Suprapubic skin (tissue), 4 donors: ENCODE results near the gene INS. TPM values are rescaled to one million over a fixed set of nuclear protein-coding genes. Genes with fewer than 3 reads are reported as not detected.
A peak's percentile ranks its signal among the peaks of the same experiment; 100 is the strongest.

Experiments
- DNase-seq, 2 donors: peaks; one replicate each; pipeline ENCODE4 v3.0.0-alpha.2; 2019; ENCODE audit warnings: low spot score in 2 of 2
- H3K27ac ChIP-seq: fragments of 200-600 bp; sonication (generic); one replicate; pipeline ENCODE4 v1.5.1; 2019
- H3K27me3 ChIP-seq: fragments of 200-600 bp; sonication (generic); one replicate; pipeline ENCODE4 v1.5.1; 2019
- H3K36me3 ChIP-seq: fragments of 200-600 bp; sonication (generic); one replicate; pipeline ENCODE4 v1.5.1; 2019
- H3K4me1 ChIP-seq: fragments of 200-600 bp; sonication (generic); one replicate; pipeline ENCODE4 v1.5.1; 2019
- H3K4me3 ChIP-seq: fragments of 200-600 bp; sonication (generic); one replicate; pipeline ENCODE4 v1.5.1; 2019; ENCODE audit warnings: mild to moderate bottlenecking
- H3K9me3 ChIP-seq: fragments of 200-600 bp; sonication (generic); one replicate; pipeline ENCODE4 v1.5.1; 2019
- CTCF ChIP-seq, 2 donors: fragments of 200-600 bp in 1 of 2; fragments of 450-650 bp in 1 of 2; sonication (generic) in 1 of 2; IDR thresholded peaks; one replicate each; pipeline ENCODE4 v1.5.1; 2016 to 2019; ENCODE audit warnings: antibody characterized with exemption in 2 of 2, mild to moderate bottlenecking in 1 of 2, moderate library complexity in 1 of 2
- EP300 ChIP-seq: sonication (generic); formaldehyde crosslinking; IDR thresholded peaks from one replicate; pipeline ENCODE4 v1.6.1; 2017; ENCODE audit warnings: antibody characterized with exemption
- POLR2A ChIP-seq, 2 donors: fragments of 450-650 bp; IDR thresholded peaks; one replicate each; pipeline ENCODE4 v1.6.1; 2017; ENCODE audit warnings: antibody characterized with exemption in 2 of 2, mild to moderate bottlenecking in 2 of 2, moderate library complexity in 2 of 2
- POLR2AphosphoS5 ChIP-seq, 3 donors: sonication (generic); formaldehyde crosslinking; IDR thresholded peaks; one replicate each; pipeline ENCODE4 v1.6.1; 2017; ENCODE audit warnings: antibody characterized with exemption in 3 of 3
- WGBS: methylation state at CpG from one replicate; pipeline ENCODE4 v1.1.5; 2018; 5-methylcytosine and 5-hydroxymethylcytosine counted together
- total RNA-seq, 4 donors: library from RNA; depleted of rRNA; stranded (reverse); fragments of >200 nt; gene quantifications; one replicate each; pipeline ENCODE4 v1.1.0, GENCODE V29; 2016

The INS gene
- total RNA-seq, 4 donors from 2014 or later: not detected

GRCh38 chr11:2156416-2157182, 4.4 kb downstream of the INS start:
- no peaks in the 10 kb centered on the region for H3K9me3 ChIP-seq
- DNase-seq: peak in 1 of 2 donors; percentile 80
- no peak overlapping the region for H3K27ac ChIP-seq
- H3K36me3 ChIP-seq: no peaks in the 10 kb centered on the region
- H3K27me3 ChIP-seq: peaks cover 51% of the 10 kb centered on the region
- TF ChIP-seq CTCF (IDR thresholded peaks at IDR 0.05) (peak; percentile 35 to 78), EP300 (no peak)
- no peak overlapping the region for H3K4me3 ChIP-seq
- peaks cover 4% of the 10 kb centered on the region for H3K4me1 ChIP-seq
- WGBS: 56% methylated on average over 8 of the region's 19 CpGs

- 80% methylated on average over 8 of the region's 29 CpGs for WGBS
- Histone ChIP-seq H3K9me3 (no peaks in the 10 kb centered on the region), H3K36me3 (no peaks in the 10 kb centered on the region), H3K27me3 (peaks cover 49% of the 10 kb centered on the region), H3K4me1 (peaks cover 5% of the 10 kb centered on the region), H3K4me3 (no peak overlapping the region), H3K27ac (no peak overlapping the region)
- TF ChIP-seq POLR2AphosphoS5 (IDR thresholded peaks at IDR 0.05) (no peak), CTCF (IDR thresholded peaks at IDR 0.05) (no peak), EP300 (no peak), POLR2A (IDR thresholded peaks at IDR 0.05) (no peak)
- no peak for DNase-seq
These were observed 5.5 kb downstream of the INS start for GRCh38 chr11:2155511-2155910.

DNA sequence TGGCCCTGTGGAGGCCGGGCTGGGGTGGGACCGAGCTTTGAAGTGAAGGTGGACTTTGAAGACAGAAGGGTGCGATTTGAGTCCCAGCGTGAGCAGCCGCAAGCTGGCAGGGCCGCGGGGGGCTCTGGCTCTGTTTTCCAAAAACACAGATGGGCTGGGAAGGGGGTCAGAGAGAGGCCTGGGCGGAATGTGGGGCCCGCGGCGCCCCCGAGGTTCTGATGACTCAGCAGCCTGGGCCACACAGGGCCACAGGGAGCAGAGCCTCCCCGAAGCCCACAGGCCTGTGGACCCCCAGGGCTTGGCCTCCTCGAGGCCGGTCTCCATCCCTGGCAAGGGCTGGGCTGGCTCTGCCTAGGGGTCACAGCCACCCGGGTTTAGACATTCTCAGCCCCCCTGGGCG, 6.1 kb downstream of the INS start:
- Histone ChIP-seq H3K27ac (no peak overlapping the region), H3K4me1 (peaks cover 5% of the 10 kb centered on the region), H3K36me3 (no peaks in the 10 kb centered on the region), H3K4me3 (no peak overlapping the region), H3K9me3 (no peaks in the 10 kb centered on the region), H3K27me3 (peaks cover 49% of the 10 kb centered on the region)
- no peak for DNase-seq
- 84% methylated on average over 6 of the region's 17 CpGs for WGBS
- no peak for TF ChIP-seq POLR2AphosphoS5 (IDR thresholded peaks at IDR 0.05)
- TF ChIP-seq CTCF (IDR thresholded peaks at IDR 0.05): no peak
- no peak for TF ChIP-seq POLR2A (IDR thresholded peaks at IDR 0.05)
- no peak for TF ChIP-seq EP300

- 93% methylated on average over 3 of the region's 7 CpGs for WGBS
- Histone ChIP-seq H3K4me3 (no peak overlapping the region), H3K27me3 (peaks cover 51% of the 10 kb centered on the region), H3K4me1 (peaks cover 5% of the 10 kb centered on the region), H3K9me3 (no peaks in the 10 kb centered on the region), H3K27ac (no peak overlapping the region), H3K36me3 (no peaks in the 10 kb centered on the region)
- TF ChIP-seq POLR2AphosphoS5 (IDR thresholded peaks at IDR 0.05): no peak
- no peak for TF ChIP-seq POLR2A (IDR thresholded peaks at IDR 0.05)
- TF ChIP-seq EP300: no peak
- TF ChIP-seq CTCF (IDR thresholded peaks at IDR 0.05): no peak
- DNase-seq: no peak
These were observed 6.8 kb downstream of the INS start for GRCh38 chr11:2154195-2154585.

GRCh38 chr11:2153581-2154194, 7.3 kb downstream of the INS start:
- peaks cover 5% of the 10 kb centered on the region for H3K4me1 ChIP-seq
- TF ChIP-seq EP300: no peak
- no peak for TF ChIP-seq POLR2A (IDR thresholded peaks at IDR 0.05)
- TF ChIP-seq POLR2AphosphoS5 (IDR thresholded peaks at IDR 0.05): no peak
- no peaks in the 10 kb centered on the region for H3K36me3 ChIP-seq
- no peak overlapping the region for H3K4me3 ChIP-seq
- no peaks in the 10 kb centered on the region for H3K9me3 ChIP-seq
- 42% methylated on average over 4 of the region's 14 CpGs for WGBS
- DNase-seq: no peak
- H3K27me3 ChIP-seq: peaks cover 52% of the 10 kb centered on the region
- no peak overlapping the region for H3K27ac ChIP-seq
